GM19023 (cell line): ENCODE measurements around the gene OAS1.

Experiments used
- ATAC-seq: cut with Tn5 transposase; IDR thresholded peaks from one replicate; pipeline ENCODE4 v1.9.1; 2021; ENCODE audit warnings: mild to moderate bottlenecking, moderate library complexity; ENCODE audit not compliant: unreplicated experiment

OAS1 gene

DNA sequence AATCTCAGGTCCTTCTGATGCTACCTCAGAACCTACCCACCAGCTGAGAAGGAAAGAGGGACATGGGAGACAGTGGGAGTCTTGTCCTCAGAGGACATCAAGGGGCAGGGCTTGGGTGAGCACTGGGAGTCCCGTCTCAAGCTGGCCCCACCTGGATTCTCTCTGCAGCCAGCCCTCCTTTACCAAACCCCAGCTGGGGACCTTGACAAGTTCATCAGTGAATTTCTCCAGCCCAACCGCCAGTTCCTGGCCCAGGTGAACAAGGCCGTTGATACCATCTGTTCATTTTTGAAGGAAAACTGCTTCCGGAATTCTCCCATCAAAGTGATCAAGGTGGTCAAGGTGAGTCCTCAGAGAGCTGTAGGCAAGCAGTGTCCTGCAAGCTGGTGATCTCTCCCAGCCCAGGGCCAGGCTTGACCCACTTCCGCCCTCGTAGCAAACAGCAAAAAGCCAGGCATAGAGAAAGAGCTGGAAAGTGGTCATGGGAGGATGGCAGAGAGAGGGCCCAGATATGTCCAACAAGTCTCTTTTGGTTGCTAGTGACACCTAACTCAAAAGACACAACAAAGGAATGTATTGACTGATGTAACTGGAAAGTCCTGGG, 57.4 kb downstream of the OAS1 start:
- no peak for ATAC-seq

DNA sequence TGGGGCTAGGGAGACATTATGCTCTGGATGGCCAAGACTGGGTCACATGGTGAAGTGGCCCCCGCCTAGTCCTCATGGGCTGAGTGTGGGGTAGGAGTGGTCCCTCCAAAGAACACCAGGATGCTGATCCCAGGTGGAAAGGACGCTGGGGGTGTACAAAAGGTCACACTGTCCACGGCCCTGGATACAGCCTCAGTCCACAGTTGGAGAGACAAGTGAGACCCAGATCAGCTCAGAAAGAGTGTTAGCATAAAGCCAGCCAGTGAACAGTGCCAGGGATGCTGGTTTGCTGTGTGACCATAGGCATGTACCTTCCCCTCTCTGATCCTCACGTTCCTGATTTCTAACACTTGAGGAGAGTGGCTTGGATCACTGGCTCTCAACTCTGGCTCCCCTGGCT, 58.2 kb downstream of the OAS1 start:
- ATAC-seq, result no peak

DNA sequence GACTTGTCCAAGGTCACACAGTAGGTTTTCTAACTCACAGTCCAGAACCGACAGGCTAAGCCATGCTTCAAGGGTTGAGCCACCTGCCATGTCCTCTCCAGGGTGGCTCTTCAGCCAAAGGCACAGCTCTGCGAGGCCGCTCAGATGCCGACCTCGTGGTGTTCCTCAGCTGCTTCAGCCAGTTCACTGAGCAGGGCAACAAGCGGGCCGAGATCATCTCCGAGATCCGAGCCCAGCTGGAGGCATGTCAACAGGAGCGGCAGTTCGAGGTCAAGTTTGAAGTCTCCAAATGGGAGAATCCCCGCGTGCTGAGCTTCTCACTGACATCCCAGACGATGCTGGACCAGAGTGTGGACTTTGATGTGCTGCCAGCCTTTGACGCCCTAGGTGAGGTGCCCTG, 58.9 kb downstream of the OAS1 start:
- no peak for ATAC-seq

DNA sequence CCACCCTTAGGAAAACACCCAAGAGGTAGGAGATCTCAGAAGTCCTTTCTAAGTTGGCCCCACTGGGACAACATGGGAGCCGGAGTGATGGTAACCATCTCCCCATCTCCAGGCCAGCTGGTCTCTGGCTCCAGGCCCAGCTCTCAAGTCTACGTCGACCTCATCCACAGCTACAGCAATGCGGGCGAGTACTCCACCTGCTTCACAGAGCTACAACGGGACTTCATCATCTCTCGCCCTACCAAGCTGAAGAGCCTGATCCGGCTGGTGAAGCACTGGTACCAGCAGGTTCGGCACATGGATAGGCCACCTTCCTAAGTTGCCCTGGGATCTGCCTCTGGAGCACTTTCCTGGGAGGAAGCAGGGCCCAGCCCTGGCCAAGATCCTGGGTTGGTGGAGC, 60.5 kb downstream of the OAS1 start:
- no peak for ATAC-seq

DNA sequence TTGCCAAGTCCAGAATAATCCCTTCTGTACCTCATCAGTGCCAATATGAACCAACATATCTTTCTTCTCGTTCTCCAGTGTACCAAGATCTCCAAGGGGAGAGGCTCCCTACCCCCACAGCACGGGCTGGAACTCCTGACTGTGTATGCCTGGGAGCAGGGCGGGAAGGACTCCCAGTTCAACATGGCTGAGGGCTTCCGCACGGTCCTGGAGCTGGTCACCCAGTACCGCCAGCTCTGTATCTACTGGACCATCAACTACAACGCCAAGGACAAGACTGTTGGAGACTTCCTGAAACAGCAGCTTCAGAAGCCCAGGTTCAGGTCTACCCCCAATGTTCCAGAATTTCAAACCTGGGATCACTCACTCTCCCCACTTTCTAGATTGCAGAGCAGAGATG, 61.1 kb downstream of the OAS1 start:
- no peak for ATAC-seq
